HG03095 (cell line): ENCODE measurements around the gene STAT4.

Experiments used
- ATAC-seq: cut with Tn5 transposase; IDR thresholded peaks from one replicate; pipeline ENCODE4 v1.9.1; 2021; ENCODE audit warnings: moderate library complexity; ENCODE audit not compliant: unreplicated experiment

STAT4 gene

DNA sequence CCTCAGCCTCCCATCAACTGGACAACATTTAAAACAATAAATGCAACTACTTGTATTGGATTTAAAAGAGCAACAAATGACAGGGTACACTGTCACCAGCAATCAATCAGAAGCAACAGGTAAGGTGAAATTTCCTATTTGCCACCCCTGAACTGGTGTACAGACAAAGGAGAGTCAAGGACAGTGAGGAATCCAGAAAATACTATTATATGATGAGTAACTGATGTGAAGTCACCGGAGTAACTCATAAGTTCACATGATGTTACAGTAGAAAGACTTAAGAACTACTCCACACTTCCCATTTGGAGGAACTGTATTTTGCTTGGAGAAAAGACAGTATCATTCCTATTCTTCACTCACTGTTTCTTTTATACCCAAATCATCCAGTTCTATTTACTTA is 132.7 kb downstream of the STAT4 start:
- no peak for ATAC-seq

DNA sequence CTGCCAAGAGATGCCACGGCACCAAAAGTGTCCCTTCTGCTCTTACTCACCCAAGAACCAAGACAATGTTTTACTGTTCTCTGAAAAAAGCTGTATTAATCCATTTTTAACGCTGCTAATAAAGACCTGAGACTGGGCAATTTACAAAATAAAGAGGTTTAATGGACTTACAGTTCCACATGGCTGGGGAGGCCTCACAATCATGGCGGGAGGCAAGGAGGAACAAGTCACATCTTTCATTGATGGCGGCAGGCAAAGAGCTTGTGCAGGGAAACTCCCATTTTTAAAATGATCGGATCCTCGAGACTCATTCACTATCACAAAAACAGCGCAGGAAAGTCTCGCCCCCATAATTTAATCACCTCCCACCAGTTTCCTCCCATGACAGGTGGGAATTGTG is 135.0 kb downstream of the STAT4 start:
- no peak for ATAC-seq

DNA sequence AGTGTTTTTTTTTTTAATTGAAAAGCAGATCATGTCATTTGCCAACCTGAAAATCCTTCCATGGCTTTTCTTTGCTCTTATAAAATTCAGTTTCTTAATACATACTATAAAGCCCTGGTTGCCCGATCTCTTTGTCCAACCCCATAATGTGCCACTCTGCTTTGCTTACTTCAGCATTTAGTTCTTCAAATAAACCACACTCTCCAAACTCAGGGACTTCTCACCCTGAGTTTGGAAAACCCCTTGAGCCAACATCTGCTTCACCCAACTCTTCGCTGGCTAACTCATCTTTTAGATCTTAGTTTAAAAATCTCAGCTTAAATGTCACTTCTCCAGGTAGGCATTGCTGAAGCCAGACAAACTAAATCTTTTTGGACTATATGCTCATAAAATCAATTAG is 135.6 kb downstream of the STAT4 start:
- ATAC-seq = no peak

DNA sequence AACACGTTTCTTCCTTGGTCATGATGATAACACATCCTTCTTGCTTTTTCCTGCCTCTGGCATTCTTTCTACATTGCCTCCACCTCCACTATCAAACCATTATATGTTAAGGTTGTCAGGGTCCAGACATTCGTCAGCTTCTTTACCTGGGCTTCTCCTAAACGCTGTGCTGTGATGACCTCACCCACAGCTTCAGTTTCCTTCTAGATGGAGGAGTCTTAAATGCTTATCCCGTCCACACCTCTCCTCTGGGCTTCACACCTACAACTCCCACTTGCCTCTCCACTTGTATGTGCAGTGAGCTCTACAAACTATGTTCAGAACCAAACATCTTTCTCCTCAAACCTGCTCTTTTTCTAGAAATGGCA is 136.2 kb downstream of the STAT4 start:
- ATAC-seq = peak; percentile 1

DNA sequence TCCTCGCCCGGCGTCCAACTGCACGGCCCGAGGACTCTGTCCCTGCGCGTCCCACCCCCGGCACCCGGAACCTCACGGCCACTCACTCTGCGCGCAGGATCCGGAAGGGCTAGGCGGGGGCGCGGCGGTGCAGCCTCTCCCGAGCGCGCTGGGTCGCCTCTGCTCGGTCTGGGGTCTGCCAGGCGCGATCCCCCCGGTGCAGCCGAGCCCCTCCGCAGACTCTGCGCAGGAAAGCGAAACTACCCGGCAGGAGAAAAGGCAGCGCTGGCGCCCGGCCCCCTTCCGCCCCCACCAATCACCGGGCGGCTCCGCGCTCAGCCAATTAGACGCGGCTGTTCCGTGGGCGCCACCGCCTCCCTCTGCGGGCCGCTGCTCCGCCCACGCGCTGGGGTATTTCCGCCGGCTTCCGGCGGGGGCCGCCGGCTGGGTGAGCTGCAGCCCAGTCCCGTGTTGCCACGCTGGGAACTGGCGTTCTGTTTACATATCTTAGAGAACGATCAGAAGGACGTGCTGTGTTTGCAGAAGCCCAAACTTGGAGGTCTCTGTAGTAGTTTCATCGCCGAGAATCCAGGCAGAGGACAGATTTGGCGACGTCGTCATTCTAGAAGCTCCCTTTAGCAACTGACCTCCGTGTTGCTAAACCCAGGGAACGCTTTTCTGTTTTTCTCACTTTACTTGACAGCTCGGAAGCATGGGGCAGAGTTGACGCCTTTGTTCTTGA is 136.7 kb downstream of the STAT4 start, which contains the start of gene STAT1:
STAT1 (minus strand) TSS at position 240 of the 721 bp plus-strand sequence. CDS start 4,168 bp downstream, outside the sequence.
- peak; percentile 84 for ATAC-seq

DNA sequence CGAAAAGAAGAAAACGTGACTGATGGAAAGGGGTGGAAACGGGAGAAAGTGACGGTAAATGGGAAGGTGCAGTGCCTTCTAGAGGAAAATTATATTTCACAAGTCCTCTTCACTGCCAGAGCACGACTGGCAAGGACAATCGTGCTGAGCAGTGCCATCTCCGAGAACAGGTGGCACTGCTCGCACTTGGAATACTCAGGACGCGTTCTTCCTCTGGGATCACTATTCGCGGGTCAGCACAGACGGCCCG is 137.2 kb downstream of the STAT4 start:
- ATAC-seq = no peak

DNA sequence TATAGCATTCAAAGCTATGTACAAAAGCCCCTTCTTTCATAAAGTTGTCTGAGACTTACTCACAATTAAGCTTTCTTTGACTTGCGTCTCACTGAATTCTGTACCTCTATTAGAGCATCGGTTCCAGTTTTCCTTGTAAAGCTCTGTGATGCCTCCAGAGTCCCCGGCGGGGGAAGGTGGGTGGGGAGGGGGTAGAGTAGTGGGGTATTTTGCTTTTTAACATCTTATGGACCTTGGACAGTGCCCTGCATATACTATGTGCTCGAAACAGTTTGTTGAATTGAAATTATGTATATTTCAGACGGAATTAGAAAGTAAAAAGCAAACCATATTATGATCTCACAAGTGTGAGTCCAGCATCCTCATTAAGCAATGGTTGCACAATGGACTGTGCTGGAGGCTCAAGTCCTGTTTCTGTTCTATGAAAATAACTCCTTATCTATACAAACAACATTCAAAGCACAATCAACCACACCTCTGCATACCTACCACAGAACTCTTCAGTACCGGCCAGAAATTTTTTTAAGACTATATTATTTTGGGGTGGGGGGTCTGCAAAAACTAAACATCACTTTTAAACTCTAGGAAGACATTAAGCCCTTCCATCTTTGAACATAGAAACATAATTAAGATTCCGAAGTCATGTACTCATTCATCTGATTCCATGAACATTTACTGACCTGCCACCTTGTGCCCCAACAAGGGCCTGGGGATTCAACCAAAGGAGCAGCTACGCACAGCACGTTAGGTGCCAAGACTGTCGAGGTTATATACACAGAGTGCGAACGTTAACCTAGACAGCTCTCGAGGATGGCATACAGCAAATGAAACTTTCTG is 137.7 kb downstream of the STAT4 start:
- no peak for ATAC-seq

DNA sequence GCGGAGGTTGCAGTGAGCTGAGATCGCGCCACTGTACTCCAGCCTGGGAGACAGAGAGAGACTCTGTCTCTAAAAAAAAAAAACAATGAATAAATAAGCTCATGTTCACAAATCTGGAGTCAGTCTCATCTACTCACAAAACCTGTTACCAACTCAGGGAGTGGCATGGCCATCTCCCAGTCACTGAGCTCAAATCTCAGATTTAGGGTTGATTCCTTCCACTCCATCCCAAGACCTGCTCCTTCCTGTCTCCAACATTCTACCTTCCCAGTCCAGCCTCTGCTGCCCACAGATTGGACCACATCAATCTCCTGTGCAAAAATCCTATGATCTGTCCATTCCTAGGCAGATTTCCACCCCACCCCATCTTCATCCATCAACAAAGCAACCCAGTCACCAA is 138.4 kb downstream of the STAT4 start:
- ATAC-seq = no peak

DNA sequence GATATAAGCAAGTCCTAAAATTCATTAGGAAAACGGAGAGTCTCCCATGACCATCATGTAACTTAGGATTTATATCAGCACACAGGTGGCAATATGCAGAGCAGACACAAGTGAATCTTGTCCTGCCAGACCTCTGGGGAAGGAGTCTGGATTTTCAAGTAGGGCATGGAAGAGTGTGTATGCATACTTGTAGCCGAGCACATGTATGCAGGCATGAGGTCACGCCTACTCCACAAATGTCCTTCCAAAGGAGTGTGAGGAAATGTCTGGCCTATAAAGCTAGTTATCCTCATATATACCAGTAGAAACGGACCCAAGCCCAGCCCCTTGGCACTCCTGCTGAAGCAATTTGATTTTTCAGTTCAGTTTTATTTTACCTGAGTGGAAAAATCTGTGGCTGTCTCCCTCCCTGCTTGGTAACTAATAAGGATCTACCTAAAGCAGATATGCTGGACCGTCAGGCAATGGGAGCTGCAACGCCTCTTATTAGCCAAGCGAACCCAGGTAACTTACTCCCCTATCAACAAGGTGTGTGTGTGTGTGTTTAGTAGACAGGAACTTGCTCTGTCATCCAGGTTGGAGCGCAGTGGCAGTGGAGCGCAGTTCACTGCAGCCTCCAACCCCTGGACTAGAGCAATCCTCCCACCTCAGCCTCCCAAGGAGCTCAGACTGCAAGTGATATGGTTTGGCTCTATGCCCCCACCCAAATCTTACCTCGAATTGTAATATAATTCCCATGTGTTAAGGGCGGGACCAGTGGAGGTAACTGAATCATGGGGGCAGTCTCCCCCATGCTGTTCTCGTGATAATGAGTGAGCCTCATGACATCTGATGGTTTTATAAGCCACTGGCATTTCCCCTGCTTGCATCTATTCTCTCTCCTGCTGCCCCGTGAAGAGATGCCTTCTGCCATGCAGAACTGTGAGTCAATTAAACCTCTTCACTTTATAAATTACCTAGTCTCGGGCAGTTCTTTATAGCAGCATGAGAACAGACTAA is 139.6 kb downstream of the STAT4 start:
- no peak for ATAC-seq

DNA sequence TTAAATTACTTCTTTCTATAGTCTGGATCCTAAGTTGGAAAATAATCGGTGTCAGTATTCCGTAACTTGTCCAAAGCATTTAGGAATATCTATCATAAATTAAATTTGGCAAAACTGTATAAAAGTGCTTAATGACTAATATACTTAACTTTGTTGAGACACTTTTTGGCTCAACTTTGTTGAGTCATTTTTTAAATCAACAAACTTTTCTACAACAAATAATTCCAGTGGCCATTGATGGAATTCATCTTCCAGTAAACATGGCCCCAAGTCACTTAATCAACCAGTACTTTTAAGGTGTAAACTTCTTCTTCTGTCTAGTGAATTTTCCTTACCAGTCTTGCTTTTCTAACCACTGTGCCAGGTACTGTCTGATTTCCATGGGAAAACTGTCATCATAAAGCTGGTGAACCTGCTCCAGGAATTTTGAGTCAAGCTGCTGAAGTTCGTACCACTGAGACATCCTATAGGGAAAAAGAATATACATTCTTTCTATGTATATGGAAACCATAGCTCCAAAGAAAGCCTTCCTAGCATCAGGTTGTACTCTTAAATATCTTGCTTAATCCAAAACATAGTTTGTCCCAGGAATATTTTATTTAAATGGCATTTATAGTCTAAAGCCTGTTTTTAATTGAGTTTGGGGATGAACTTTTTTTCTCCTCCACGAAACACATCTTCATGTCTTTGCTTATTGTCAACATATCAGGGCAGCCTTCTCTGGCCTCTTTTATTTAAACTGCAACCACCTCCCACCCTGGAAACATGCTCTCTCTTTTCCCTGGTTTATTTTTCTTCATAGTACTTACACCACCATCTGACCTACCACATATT is 141.0 kb downstream of the STAT4 start:
- ATAC-seq = no peak

DNA sequence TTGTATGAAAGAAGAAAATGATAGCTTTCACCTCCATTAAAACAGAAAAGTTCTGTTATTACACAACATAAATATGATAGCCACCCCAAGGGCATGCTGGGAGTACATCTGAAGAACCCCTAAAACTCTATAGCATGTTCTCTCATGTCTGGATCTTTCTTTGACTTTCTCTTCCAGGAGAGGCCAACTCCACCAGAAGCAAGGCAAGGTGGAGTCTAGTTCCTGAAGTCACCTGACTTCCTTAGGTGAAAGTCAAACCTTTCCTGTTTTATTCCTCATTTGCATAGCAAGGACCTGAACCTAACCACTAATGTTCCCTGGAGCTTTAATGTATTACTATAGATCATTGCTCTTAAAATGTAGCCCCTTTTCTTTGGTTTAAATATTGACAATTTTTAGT is 142.5 kb downstream of the STAT4 start:
- ATAC-seq = no peak

DNA sequence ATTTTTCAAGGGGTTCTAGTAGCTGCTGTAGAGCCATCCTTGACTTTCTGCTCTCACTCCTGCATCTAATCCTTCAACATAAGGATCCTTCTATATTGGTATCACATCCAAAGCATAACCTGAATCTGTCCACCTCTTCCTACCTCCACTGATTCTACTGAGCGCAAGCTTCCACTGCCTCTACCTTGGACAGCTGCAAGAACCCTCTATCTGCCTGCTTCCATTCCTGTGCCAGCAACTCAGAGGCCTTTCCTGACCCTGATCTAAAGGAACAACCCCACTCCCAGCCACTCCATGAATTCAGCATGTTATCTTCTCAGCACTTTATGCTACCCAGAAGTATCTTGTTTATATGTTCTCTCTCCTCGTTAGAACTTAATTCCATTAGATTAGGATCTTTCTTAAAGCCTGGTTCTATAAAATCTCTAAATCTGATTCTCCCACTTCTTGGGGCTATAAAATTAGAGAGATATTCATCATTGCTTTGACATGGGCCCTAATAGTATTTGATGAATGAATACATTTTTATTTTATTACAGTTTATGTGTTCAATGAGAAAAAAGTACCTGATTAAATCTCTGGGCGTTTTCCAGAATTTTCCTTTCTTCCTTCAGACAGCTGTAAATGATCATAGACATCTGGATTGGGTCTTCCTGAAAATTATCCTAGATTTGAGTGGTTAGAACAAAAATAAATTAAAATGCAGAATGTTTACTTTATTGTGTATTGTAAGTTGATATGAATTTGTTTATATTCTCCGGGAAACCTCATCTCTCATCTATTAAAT is 143.6 kb downstream of the STAT4 start:
- ATAC-seq = no peak

DNA sequence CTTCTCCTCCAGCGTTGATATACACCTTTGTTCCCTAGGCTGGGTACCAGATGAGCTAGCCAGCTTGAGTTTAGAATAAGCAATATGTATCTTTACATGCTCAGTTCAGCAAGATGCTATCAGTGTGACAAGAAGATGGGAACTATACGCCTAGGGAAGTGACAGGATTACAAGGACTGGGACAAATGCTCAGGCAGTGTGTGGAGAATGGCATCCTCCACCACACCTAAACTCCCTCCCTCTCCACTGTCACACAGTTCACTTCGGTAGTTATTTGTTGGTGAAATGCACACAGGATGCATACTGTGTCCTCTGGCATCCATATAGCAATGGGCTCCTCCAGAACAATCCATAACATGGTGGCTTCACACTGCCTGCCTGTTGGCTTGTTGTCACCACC is 144.5 kb downstream of the STAT4 start:
- ATAC-seq = no peak

DNA sequence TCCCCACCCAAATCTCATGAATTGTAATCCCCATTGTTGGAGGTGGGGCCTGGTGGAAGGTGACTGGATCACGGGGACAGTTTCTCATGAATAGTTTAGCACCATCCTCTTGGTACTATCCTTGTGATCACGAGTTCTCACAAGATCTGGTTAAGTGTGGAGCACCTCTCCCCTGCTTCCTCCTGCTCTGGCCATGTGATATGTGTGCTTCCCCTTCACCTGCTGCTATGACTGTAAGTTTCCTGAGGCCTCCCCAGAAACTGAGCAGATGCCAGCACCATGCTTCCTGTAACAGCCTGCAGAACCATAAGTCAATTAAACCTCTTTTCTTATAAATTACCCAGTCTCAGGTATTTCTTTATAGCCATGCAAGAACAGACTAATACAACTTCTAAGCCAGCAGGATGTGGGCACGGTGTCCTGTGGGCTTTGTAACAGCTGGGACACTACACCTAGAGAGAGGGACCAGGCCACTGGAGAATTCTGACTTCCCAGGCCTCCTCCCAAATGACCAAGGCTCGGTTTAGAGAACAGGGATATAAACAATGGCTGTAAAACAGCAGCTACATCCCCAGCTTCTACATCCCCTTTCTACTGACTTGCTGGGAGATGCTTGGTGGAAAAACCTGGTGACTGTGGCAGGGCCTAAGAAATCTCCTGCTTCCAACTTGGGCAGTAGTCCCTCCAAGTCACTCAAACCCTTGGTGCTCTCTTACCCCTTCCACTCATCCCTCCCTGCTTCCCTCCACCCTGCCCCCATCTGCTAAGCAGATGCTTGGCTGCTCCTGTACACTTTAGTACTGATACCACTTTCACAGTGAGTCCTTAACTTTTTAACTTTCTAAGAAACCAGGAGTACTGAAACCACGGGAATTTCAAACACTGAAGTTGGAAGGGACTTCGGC is 147.1 kb downstream of the STAT4 start:
- no peak for ATAC-seq

DNA sequence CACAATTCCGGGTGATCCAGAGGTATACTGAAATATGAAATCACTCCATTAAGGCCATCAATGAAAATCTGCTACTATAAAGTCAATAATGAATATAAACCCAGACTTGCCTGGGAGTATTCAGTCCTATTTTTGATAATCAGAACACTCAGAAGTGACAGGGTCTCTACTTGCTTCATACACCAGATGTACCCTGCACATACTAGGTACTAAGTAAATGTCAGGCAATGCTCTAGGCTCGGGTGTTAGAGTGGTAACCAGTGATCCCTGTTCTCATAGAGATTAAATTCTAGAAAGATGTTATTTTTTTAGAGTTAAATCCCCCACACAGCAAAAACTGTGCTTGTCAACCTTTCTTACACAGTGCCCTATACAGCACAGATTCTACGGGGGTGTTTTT is 149.2 kb downstream of the STAT4 start:
- no peak for ATAC-seq

DNA sequence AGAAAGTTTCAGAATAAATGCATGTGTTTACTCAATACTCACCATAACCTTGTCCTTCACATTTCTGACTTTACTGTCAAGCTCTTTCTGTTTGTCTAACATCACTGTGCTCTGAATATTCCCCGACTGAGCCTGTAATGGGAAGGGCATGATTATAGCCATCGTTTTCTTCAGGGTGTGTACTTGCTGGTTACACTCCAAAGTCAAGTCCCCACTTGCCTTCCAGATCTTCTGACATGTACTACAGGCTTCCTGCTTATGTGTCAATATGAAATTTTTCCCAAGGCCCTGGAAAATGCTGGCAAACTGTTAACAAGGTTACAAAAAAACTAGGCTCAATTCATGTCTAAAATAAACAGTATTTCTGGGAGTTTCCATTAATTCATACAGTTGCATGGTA is 149.8 kb downstream of the STAT4 start:
- ATAC-seq = no peak

DNA sequence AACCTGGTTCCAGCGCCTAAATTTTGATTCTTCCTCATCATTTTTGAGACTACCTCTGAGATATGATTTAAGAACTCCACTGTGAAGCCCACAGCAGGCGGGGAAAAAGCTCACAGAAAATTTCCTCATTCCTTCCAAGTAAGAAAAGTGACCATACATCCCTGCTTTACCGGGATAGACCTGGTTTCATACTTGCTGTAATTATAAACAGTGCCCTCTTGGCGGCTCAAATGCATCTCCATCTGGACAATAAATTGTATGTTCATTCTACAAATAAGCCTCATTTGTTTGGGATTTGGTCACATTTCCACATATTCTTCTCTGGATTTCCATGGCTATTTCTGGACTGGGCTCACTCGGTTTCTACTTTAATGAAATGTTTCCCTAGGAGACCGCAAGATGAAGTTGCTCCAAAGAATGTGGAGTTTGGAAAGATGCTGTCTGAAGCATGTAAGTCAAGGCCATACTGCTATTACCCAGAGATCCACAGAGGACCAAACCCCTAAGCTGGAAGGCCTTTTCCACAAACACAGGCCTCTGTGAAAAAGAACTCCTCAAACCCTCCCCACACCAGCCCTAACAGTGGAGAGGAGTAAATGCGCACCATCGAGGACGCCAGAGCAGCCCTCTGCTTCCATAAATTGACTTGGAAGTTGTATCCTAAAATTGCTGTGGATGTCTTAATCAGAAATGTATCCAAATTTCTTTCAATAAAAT is 150.7 kb downstream of the STAT4 start:
- ATAC-seq = no peak

DNA sequence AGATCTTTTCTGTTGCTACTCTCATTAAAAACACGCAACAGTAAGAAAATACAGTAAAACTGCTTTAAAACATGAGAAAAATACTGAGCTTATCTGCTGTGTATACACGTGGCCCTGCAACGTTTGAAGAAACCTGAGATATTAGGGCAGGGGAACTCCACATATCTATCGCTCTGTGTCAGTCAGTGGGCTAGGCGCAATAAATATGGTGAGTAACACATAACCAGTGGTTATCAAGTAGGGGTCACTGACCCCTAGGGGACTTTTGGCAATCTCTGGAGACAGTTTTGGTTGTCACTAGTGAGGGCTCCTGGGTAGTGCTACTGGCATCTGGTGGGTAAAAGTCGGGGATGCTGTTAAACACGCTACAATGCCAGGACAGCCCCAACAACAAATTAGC is 151.7 kb downstream of the STAT4 start:
- ATAC-seq = no peak
